Pancreas (tissue), 10 donors: ENCODE measurements around the gene MDFIC. TPM values are rescaled to one million over a fixed set of nuclear protein-coding genes. Genes with fewer than 3 reads are reported as not detected.

Source experiments
- ATAC-seq, 4 donors: fragments of 200-7000 bp; cut with Tn5 transposase; one replicate each; pipeline versions ENCODE4 v1.8.0 to v1.9.1; 2020; ENCODE audit warnings: mild to moderate bottlenecking in 4 of 4, moderate library complexity in 4 of 4
- DNase-seq, 6 donors: peaks; one replicate each; pipeline ENCODE4 v3.0.0-alpha.2; 2020
- FAIRE-seq: peaks from 2 replicates; lab custom pipeline; 2012; peaks lifted over from hg19 to GRCh38; lab: Jason Lieb, UNC
- H3K27ac ChIP-seq, 4 donors: fragments of 200-600 bp; sonication (generic); 1 replicate in 3 of 4; 2 replicates in 1 of 4; pipeline versions ENCODE4 v1.5.0 to v1.8.0; 2020
- H3K27me3 ChIP-seq, 4 donors: fragments of 200-600 bp; one replicate each; pipeline ENCODE4 v1.8.0; 2021
- H3K36me3 ChIP-seq, 3 donors: fragments of 200-600 bp; sonication (generic) in 1 of 3; one replicate each; pipeline versions ENCODE4 v1.5.0 to v1.8.0; 2020 to 2021
- H3K4me1 ChIP-seq, 3 donors: fragments of 200-600 bp; one replicate each; pipeline ENCODE4 v1.8.0; 2021
- H3K4me3 ChIP-seq, 4 donors: fragments of 200-600 bp; sonication (generic) in 2 of 4; one replicate each; pipeline versions ENCODE4 v1.5.0 to v1.8.0; 2020 to 2021
- H3K9me3 ChIP-seq, 4 donors: fragments of 200-600 bp; one replicate each; pipeline ENCODE4 v1.8.0; 2021
- WGBS, 2 donors: extraction: QIAGEN DNeasy Blood & Tissue Kit; methylation state at CpG; one replicate each; pipeline ENCODE4 v1.1.7; 2013; 5-methylcytosine and 5-hydroxymethylcytosine counted together
- intact Hi-C, 3 donors: fragments of 100-400 bp; cut with DNase I; formaldehyde crosslinking; loops; one replicate each; pipeline versions ENCODE4 v1.11.1 to v1.14.2; 2022
- polyA plus RNA-seq, 2 donors: library from polyadenylated mRNA; stranded (reverse); fragments of 200-250 nt; gene quantifications; one replicate each; pipeline ENCODE4 v1.2.3, GENCODE V29; 2013
- total RNA-seq, 6 donors: library from RNA; stranded (reverse); fragmentation: NEBNext Ultra II Directional in 4 of 6; extraction: Animal tissue kit (Norgen Biotek cat#: 25700) in 4 of 6; gene quantifications; one replicate each; pipeline versions ENCODE4 v1.2.1 to v1.2.4, GENCODE V29; 2021 to 2023
- TF ChIP-seq, protein P1 (sequence below), 4 donors: fragments of 200-600 bp; sonication (generic) in 3 of 4; IDR thresholded peaks; one replicate each; pipeline versions ENCODE4 v1.5.0 to v1.8.0; 2021; ENCODE audit warnings: antibody characterized with exemption in 4 of 4
- donor health status: healthy with polysubstance abuse.
- donor health status: DM: no; HTN: no; CAD: no; lungs with moderate emphysema.
- donor health status: DM: no; HTN: no; CAD: no.
- donor health status: control.
- donor health status: control.
- donor health status: Bipolar disorder and iron deficiency.
- donor health status: DM: yes; HTN: yes; CAD: no.
- donor health status: DM: no; HTN: no; CAD: no.
- donor health status: DM: no; HTN: no; CAD: no.
- donor health status: DM: yes; HTN: yes; CAD: no.

MDFIC gene, protein sequence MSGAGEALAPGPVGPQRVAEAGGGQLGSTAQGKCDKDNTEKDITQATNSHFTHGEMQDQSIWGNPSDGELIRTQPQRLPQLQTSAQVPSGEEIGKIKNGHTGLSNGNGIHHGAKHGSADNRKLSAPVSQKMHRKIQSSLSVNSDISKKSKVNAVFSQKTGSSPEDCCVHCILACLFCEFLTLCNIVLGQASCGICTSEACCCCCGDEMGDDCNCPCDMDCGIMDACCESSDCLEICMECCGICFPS
- total RNA-seq (10 to 100 TPM in 2 of 6 donors, 1 to 10 TPM in 4; 3.5 to 12.3 (median 4.8) TPM), polyA plus RNA-seq (1 to 10 TPM; 3.1 to 5.2 TPM)

- TF ChIP-seq, protein P1, sequence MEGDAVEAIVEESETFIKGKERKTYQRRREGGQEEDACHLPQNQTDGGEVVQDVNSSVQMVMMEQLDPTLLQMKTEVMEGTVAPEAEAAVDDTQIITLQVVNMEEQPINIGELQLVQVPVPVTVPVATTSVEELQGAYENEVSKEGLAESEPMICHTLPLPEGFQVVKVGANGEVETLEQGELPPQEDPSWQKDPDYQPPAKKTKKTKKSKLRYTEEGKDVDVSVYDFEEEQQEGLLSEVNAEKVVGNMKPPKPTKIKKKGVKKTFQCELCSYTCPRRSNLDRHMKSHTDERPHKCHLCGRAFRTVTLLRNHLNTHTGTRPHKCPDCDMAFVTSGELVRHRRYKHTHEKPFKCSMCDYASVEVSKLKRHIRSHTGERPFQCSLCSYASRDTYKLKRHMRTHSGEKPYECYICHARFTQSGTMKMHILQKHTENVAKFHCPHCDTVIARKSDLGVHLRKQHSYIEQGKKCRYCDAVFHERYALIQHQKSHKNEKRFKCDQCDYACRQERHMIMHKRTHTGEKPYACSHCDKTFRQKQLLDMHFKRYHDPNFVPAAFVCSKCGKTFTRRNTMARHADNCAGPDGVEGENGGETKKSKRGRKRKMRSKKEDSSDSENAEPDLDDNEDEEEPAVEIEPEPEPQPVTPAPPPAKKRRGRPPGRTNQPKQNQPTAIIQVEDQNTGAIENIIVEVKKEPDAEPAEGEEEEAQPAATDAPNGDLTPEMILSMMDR (IDR thresholded peaks at IDR 0.05), result no peak
- peak; percentile 30 to 77 (median 49) for DNase-seq
- Histone ChIP-seq H3K27ac (peak within 1 kb of the TSS; percentile 58 to 86 (median 68)), H3K9me3 (no peaks in the 10 kb centered on the region), H3K36me3 (no peaks in the 10 kb centered on the region), H3K4me1 (peaks cover 0 to 9% (median 6%) of the 10 kb centered on the region in 3 donors), H3K27me3 (no peaks in the 10 kb centered on the region), H3K4me3 (peak within 1 kb of the TSS; percentile 49 to 80 (median 64))
- peak; percentile 79 to 87 (median 84) for ATAC-seq
- no peak for FAIRE-seq
- 0 to 1% methylated on average over 49 to 55 of the region's 55 CpGs for WGBS, 2 donors
- intact Hi-C loops, result no loop called here
Measured at GRCh38 chr7:114922026-114922651, at the start of gene MDFIC. Gene MDFIC, plus strand, starts transcription at chr7:114922094. Its CDS starts 940 bp downstream, at chr7:114923034.

DNA sequence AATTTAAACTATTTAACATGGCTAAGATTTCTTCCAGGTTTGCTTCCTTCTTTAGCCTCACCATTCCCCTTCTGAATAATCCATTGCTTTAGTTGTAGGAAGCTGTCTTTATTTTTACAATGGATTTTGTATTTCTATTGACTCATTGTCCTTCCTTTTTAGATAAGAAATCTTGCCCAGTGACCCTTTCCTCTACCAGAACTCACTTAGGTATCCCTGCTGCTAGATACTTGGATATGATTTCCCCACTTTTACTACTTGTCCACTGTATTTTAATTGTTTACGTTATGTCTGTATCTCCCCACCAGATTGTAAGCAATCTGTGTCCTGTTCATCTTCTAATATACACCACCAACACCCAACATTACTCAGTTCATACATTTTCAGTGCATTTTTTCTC lies 47.7 kb upstream of the MDFIC start:
- peaks cover 0 to 4% (median 0%) of the 10 kb centered on the region in 3 donors for H3K4me1 ChIP-seq
- no peak for FAIRE-seq
- H3K36me3 ChIP-seq, result no peaks in the 10 kb centered on the region
- no peak overlapping the region for H3K4me3 ChIP-seq
- TF ChIP-seq, protein P1 (IDR thresholded peaks at IDR 0.05), result no peak
- H3K9me3 ChIP-seq, result no peaks in the 10 kb centered on the region
- no peak for DNase-seq
- no peaks in the 10 kb centered on the region for H3K27me3 ChIP-seq
- H3K27ac ChIP-seq, result no peak overlapping the region
- WGBS, 2 donors, result 87% methylated on average over 1 of the region's 1 CpG
- ATAC-seq, result no peak
- intact Hi-C loops, result no loop called here

DNA sequence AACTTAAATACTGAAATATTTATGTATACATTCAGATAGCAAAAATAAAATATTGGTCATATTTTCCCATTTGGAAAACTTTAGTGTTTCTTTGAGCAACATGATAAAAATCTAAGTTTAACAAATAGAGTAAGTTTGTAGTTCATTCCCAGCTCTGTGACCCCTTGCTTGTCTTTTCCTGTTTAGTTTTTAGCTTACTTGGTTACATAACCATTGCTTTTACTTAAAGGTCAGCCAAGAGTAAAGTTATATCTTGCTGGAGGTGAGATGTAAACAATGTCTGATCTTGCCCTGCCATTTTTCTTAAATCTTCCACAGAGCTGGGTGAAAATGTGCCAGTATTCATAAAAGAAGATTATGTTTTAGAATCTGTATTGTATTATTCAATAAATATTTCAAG lies 46.7 kb upstream of the MDFIC start:
- Histone ChIP-seq H3K27ac (no peak overlapping the region), H3K9me3 (no peaks in the 10 kb centered on the region), H3K36me3 (no peaks in the 10 kb centered on the region), H3K4me1 (peaks cover 0 to 4% (median 0%) of the 10 kb centered on the region in 3 donors), H3K27me3 (no peaks in the 10 kb centered on the region), H3K4me3 (no peak overlapping the region)
- intact Hi-C loops, result no loop called here
- FAIRE-seq, result no peak
- DNase-seq, result no peak
- TF ChIP-seq, protein P1 (IDR thresholded peaks at IDR 0.05), result no peak
- ATAC-seq, result no peak

- no peaks in the 10 kb centered on the region for H3K36me3 ChIP-seq
- no peak overlapping the region for H3K4me3 ChIP-seq
- intact Hi-C loops, result no loop called here
- H3K27me3 ChIP-seq, result no peaks in the 10 kb centered on the region
- no peak for FAIRE-seq
- peaks cover 0 to 4% (median 0%) of the 10 kb centered on the region in 3 donors for H3K4me1 ChIP-seq
- TF ChIP-seq, protein P1 (IDR thresholded peaks at IDR 0.05), result no peak
- DNase-seq, result no peak
- peaks cover 0 to 3% (median 0%) of the 10 kb centered on the region in 4 donors for H3K9me3 ChIP-seq
- no peak for ATAC-seq
- H3K27ac ChIP-seq, result no peak overlapping the region
- 33 to 37% methylated on average over 1 of the region's 1 CpG for WGBS, 2 donors
Measured at GRCh38 chr7:114879554-114879953, 42.3 kb upstream of the MDFIC start.

GRCh38 chr7:114885836-114886235 lies 36.1 kb upstream of the MDFIC start:
- H3K36me3 ChIP-seq, result no peaks in the 10 kb centered on the region
- no peak overlapping the region for H3K4me3 ChIP-seq
- intact Hi-C loops, result no loop called here
- no peaks in the 10 kb centered on the region for H3K27me3 ChIP-seq
- FAIRE-seq, result no peak
- H3K9me3 ChIP-seq, result peaks cover 0 to 3% (median 0%) of the 10 kb centered on the region in 4 donors
- ATAC-seq, result no peak
- TF ChIP-seq, protein P1 (IDR thresholded peaks at IDR 0.05), result no peak
- no peaks in the 10 kb centered on the region for H3K4me1 ChIP-seq
- no peak overlapping the region for H3K27ac ChIP-seq
- no peak for DNase-seq
